Panc1 (cell line): Measurements from ENCODE around the gene ASAP2. TPM values are rescaled to one million over a fixed set of nuclear protein-coding genes. Genes with fewer than 3 reads are reported as not detected.

Source experiments
- ATAC-seq: fragments of 200-7000 bp; cut with Tn5 transposase; 2 replicates; pipeline ENCODE4 v1.9.1; 2020; ENCODE audit warnings: mild to moderate bottlenecking, moderate library complexity
- BruUV-seq: library from RNA; stranded (reverse); fragments of 400-500 nt; replicated peaks from 2 replicates; lab custom pipeline; 2021; lab: Mats Ljungman, UMichigan
- CTCF ChIA-PET: fragments of 300-600 bp; sonication (Branson Sonifier 250); formaldehyde crosslinking; loops from one replicate; lab custom pipeline; 2022; ENCODE audit warnings: antibody characterized with exemption; lab: Charles Lee
- POLR2A ChIA-PET: fragments of 300-600 bp; sonication (Branson Sonifier 250); formaldehyde crosslinking; loops from one replicate; lab custom pipeline; 2022; ENCODE audit warnings: antibody characterized with exemption; lab: Charles Lee
- DNase-seq: peaks from one replicate; pipeline ENCODE4 v3.0.0-alpha.2; 2010; ENCODE audit warnings: low read depth, low spot score
- H3K27ac ChIP-seq: 2 replicates; pipeline ENCODE4 v1.5.1; 2011; ENCODE audit warnings: mild to moderate bottlenecking, low read length, inconsistent platforms
- H3K27me3 ChIP-seq: fragments of 200-500 bp; sonication (Bioruptor generic); 2 replicates; pipeline ENCODE4 v1.6.0; 2014; ENCODE audit warnings: low read length, inconsistent platforms; ENCODE audit not compliant: control insufficient read depth, insufficient read depth
- H3K36me3 ChIP-seq: fragments of 200-500 bp; sonication (Bioruptor generic); 2 replicates; pipeline ENCODE4 v1.5.1; 2014; ENCODE audit warnings: inconsistent platforms, mild to moderate bottlenecking, low read length, moderate library complexity; ENCODE audit not compliant: control insufficient read depth, insufficient read depth
- H3K4me1 ChIP-seq: 2 replicates; pipeline ENCODE4 v1.5.1; 2011; ENCODE audit warnings: inconsistent platforms, mild to moderate bottlenecking, low read length, moderate library complexity; ENCODE audit not compliant: control insufficient read depth, insufficient read depth
- H3K4me3 ChIP-seq, 2 experiments: 2 replicates each; pipeline ENCODE4 v1.5.1; 2011 to 2012; ENCODE audit warnings: low read depth in 2 of 2, low read length in 2 of 2, mild to moderate bottlenecking in 2 of 2, inconsistent platforms in 1 of 2, moderate library complexity in 1 of 2
- H3K9me3 ChIP-seq: fragments of 200-500 bp; sonication (Bioruptor generic); 2 replicates; pipeline ENCODE4 v1.5.1; 2014; ENCODE audit warnings: low read depth, mild to moderate bottlenecking, inconsistent platforms, low read length, moderate library complexity; ENCODE audit not compliant: control insufficient read depth, insufficient read depth
- POLR2AphosphoS5 ChIP-seq: IDR thresholded peaks from 2 replicates; pipeline ENCODE4 v1.6.1; 2012; ENCODE audit warnings: mild to moderate bottlenecking, low read depth, low read length, moderate library complexity
- REST ChIP-seq, 2 experiments: IDR thresholded peaks; 2 replicates each; pipeline ENCODE4 v1.6.1; 2011 to 2012; ENCODE audit warnings: low read depth in 2 of 2, control low read depth in 1 of 2, low read length in 1 of 2, mild to moderate bottlenecking in 1 of 2, moderate library complexity in 1 of 2; ENCODE audit not compliant: insufficient read depth in 1 of 2
- SIN3A ChIP-seq: IDR thresholded peaks from 2 replicates; pipeline ENCODE4 v1.6.1; 2012; ENCODE audit warnings: low read depth, mild to moderate bottlenecking, low read length, moderate library complexity, borderline replicate concordance; ENCODE audit not compliant: insufficient read depth
- TCF7L2 ChIP-seq: IDR thresholded peaks from 2 replicates; pipeline ENCODE4 v1.6.1; 2011; ENCODE audit warnings: mild to moderate bottlenecking, low read depth, low read length, inconsistent platforms
- in situ Hi-C: cut with HindIII; loops from 2 replicates; pipeline ENCODE4 v1.10.0; 2016; ENCODE audit warnings: low sequenced_read_pairs, low pct_unique_long_range_greater_than_20kb
- intact Hi-C: fragments of 100-400 bp; cut with micrococcal nuclease; formaldehyde crosslinking; loops from one replicate; pipeline ENCODE4 v1.10.0; 2022; ENCODE audit not compliant: unreplicated experiment
- total RNA-seq: library from RNA; stranded (reverse); gene quantifications from one replicate; pipeline ENCODE4 v1.2.1, GENCODE V29; 2021; ENCODE audit not compliant: unreplicated experiment
- TF ChIP-seq, protein P1 (sequence below): fragments of 450-650 bp; IDR thresholded peaks from 2 replicates; pipeline ENCODE4 v1.5.1; 2017; ENCODE audit warnings: mild to moderate bottlenecking

ASAP2 gene
- total RNA-seq, 1 experiment from 2014 or later, result 107 TPM

DNA sequence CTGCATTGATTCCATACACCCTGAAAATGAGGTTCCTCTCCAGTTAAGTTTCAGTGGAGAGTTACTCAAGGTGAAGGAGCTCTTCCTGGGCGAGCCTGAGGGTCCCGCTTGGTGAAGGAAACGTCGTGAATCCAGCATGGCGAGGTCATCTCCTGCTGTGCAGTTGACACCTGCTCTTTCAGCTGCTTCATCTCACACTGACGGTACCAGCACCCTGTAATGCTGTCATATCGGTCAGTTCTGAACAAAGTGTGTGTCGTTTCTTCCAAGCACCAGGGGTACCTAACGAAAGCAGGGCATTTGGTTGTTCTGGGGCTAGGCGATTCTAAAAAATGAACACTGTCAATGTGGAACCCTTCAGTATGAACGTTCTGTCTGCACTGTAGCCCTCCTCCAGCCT lies 164.1 kb downstream of the ASAP2 start:
- Histone ChIP-seq H3K27ac (no peak overlapping the region), H3K4me1 (0 out of 2 replicates have a peak, but pooled peaks cover 2% of the 10 kb centered on the region), H3K36me3 (peaks cover 14% of the 10 kb centered on the region), H3K9me3 (no peaks in the 10 kb centered on the region), H3K27me3 (no peaks in the 10 kb centered on the region), H3K4me3 (no peak overlapping the region)
- DNase-seq (no peak), ATAC-seq (no peak; the same call in 1 of the 2 replicates)
- intact Hi-C loops (loop anchor here (10.0 kb wide), 1 partner anchor 226 kb away; no protein-coding TSS in a partner anchor), in situ Hi-C loops (no loop called here)
- no TSS peak for BruUV-seq
- no peak for TF ChIP-seq REST (IDR thresholded peaks at IDR 0.05; ENCODE audit: insufficient read depth in 1 of 2, low read depth in 2 of 2, low read length in 1 of 2)
- TF ChIP-seq, protein P1, sequence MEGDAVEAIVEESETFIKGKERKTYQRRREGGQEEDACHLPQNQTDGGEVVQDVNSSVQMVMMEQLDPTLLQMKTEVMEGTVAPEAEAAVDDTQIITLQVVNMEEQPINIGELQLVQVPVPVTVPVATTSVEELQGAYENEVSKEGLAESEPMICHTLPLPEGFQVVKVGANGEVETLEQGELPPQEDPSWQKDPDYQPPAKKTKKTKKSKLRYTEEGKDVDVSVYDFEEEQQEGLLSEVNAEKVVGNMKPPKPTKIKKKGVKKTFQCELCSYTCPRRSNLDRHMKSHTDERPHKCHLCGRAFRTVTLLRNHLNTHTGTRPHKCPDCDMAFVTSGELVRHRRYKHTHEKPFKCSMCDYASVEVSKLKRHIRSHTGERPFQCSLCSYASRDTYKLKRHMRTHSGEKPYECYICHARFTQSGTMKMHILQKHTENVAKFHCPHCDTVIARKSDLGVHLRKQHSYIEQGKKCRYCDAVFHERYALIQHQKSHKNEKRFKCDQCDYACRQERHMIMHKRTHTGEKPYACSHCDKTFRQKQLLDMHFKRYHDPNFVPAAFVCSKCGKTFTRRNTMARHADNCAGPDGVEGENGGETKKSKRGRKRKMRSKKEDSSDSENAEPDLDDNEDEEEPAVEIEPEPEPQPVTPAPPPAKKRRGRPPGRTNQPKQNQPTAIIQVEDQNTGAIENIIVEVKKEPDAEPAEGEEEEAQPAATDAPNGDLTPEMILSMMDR, result no peak
- no peak for TF ChIP-seq SIN3A
- TF ChIP-seq POLR2AphosphoS5, result no peak
- TF ChIP-seq TCF7L2, result no peak
- POLR2A ChIA-PET, result no interaction called here
- CTCF ChIA-PET, result interaction anchor here (0.6 kb wide), 1 partner anchor 315 kb away, joined by 4 read pairs; no protein-coding TSS in a partner anchor

DNA sequence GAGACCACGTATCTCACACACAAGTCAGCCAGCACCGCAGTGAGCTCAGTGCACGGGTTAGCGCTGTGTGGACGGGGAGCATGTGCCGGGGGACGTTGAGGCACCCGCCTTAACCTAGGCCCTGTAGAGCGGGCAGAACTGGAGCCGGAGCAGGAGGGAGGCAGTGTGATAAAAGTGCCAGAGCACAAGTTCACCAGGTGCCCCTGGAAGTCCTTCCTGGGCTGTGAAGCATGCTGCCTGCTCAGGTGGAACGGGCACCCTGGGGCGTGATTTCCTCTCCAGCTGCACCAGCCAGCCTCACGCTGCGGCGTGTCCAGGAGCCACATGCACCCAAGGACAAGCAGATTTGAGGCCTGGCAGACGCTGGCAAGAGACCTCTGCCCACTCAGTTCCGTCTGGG lies 166.4 kb downstream of the ASAP2 start:
- Histone ChIP-seq H3K4me3 (no peak overlapping the region), H3K9me3 (no peaks in the 10 kb centered on the region), H3K27ac (no peak overlapping the region; the same call in 1 of the 2 replicates), H3K27me3 (no peaks in the 10 kb centered on the region), H3K36me3 (peaks cover 16% of the 10 kb centered on the region), H3K4me1 (peaks cover 21% of the 10 kb centered on the region)
- BruUV-seq, result no TSS peak
- intact Hi-C loops, result loop anchor here (10.0 kb wide), 1 partner anchor 228 kb away; no protein-coding TSS in a partner anchor
- POLR2A ChIA-PET, result no interaction called here
- no peak for TF ChIP-seq TCF7L2
- TF ChIP-seq, protein P1, result no peak
- no peak for TF ChIP-seq POLR2AphosphoS5
- no peak for TF ChIP-seq SIN3A
- no peak for TF ChIP-seq REST (IDR thresholded peaks at IDR 0.05; ENCODE audit: insufficient read depth in 1 of 2, low read depth in 2 of 2, low read length in 1 of 2)
- no peak for DNase-seq
- no peak for ATAC-seq
- in situ Hi-C loops, result no loop called here
- CTCF ChIA-PET, result no interaction called here
